WTC11 (cell line): ENCODE measurements around the gene ALS2.

Source experiments
- ARID4B ChIP-seq: sonication (generic); formaldehyde crosslinking; IDR thresholded peaks from 2 replicates; pipeline ENCODE4 v1.8.0; 2023; ENCODE audit warnings: missing genetic modification reagents, mild to moderate bottlenecking, borderline replicate concordance
- CBFB ChIP-seq: sonication (generic); formaldehyde crosslinking; IDR thresholded peaks from 2 replicates; pipeline ENCODE4 v1.8.1; 2022; ENCODE audit warnings: mild to moderate bottlenecking, low read depth, missing genetic modification reagents
- CTCF ChIP-seq: fragments of 200-600 bp; IDR thresholded peaks from 2 replicates; pipeline ENCODE4 v1.8.0; 2022; ENCODE audit warnings: antibody characterized with exemption
- ELF4 ChIP-seq: sonication (generic); formaldehyde crosslinking; IDR thresholded peaks from 2 replicates; pipeline ENCODE4 v1.8.1; 2022; ENCODE audit warnings: low read depth, mild to moderate bottlenecking, moderate library complexity, missing genetic modification reagents
- ETV6 ChIP-seq: sonication (generic); formaldehyde crosslinking; IDR thresholded peaks from 2 replicates; pipeline ENCODE4 v1.8.1; 2022; ENCODE audit warnings: mild to moderate bottlenecking, missing genetic modification reagents
- GRHL2 ChIP-seq: fragments of 250-450 bp; sonication (Bioruptor Pico); IDR thresholded peaks from 2 replicates; pipeline ENCODE4 v1.8.0; 2022; ENCODE audit warnings: mild to moderate bottlenecking, moderate library complexity; ENCODE audit not compliant: insufficient replicate concordance, severe bottlenecking
- HMGA2 ChIP-seq: fragments of 250-450 bp; sonication (Bioruptor Pico); IDR thresholded peaks from 2 replicates; pipeline ENCODE4 v1.4.0; 2021; ENCODE audit warnings: mild to moderate bottlenecking, moderate library complexity
- MAX ChIP-seq: sonication (generic); formaldehyde crosslinking; IDR thresholded peaks from 2 replicates; pipeline ENCODE4 v1.8.0; 2022; ENCODE audit warnings: mild to moderate bottlenecking, missing genetic modification reagents
- RORB ChIP-seq: fragments of 250-450 bp; sonication (Bioruptor Pico); IDR thresholded peaks from 2 replicates; pipeline ENCODE4 v1.9.0; 2021; ENCODE audit warnings: mild to moderate bottlenecking
- SP1 ChIP-seq: sonication (generic); formaldehyde crosslinking; conservative IDR thresholded peaks from 2 replicates; pipeline ENCODE4 v1.8.1; 2022; ENCODE audit warnings: missing genetic modification reagents
- TCF7 ChIP-seq: sonication (generic); formaldehyde crosslinking; IDR thresholded peaks from 2 replicates; pipeline ENCODE4 v1.8.0; 2022; ENCODE audit warnings: mild to moderate bottlenecking, low read depth, missing genetic modification reagents, moderate library complexity
- USF2 ChIP-seq: sonication (generic); formaldehyde crosslinking; IDR thresholded peaks from 2 replicates; pipeline ENCODE4 v1.8.1; 2023; ENCODE audit warnings: mild to moderate bottlenecking, missing genetic modification reagents, moderate library complexity
- ZMAT4 ChIP-seq: fragments of 250-450 bp; sonication (Bioruptor Pico); IDR thresholded peaks from 2 replicates; pipeline ENCODE4 v1.9.0; 2021; ENCODE audit warnings: mild to moderate bottlenecking
- ZNF423 ChIP-seq: fragments of 250-450 bp; sonication (Bioruptor Pico); IDR thresholded peaks from 2 replicates; pipeline ENCODE4 v2.1.2; 2022; ENCODE audit warnings: mild to moderate bottlenecking, moderate library complexity

DNA sequence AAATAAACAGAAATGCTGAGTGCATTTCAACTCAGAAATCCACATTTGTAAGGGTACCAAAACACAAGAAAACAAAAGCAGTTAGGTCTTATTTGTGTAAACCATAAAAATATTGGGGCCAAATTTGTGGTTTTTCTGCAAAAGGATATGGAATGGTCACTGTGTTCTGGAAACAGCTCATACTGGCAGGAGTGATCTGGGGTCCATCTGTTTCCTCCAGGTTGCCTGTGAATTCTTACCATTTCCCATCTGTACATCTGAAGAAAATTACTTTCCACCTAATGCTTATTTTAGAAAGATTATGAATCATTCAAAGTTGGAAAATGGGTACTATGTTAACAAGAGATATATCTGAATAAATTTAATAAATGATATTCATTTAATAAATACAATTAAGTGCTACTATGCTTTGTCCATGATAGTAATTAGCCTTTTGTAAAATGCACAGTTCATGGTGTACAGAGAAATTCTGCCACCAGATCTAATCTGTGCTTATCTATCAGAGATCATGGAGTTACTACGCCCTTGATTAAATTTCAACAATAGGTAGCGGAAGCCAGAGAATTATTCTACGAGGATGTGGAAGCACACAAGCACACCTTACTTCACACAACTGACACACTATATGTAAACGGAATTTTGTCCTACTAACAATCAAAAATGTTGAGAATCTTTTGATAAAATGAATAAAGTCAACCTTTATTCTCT, 10.9 kb downstream of the ALS2 start:
- TF ChIP-seq CTCF (no peak), ZNF423 (CRISPR knock-in tag) (no peak), USF2 (CRISPR knock-in tag) (no peak), ARID4B (CRISPR knock-in tag) (no peak), ETV6 (CRISPR knock-in tag) (no peak), MAX (no peak), TCF7 (no peak), ELF4 (CRISPR knock-in tag) (no peak), SP1 (no peak), CBFB (CRISPR knock-in tag) (no peak), GRHL2 (CRISPR knock-in tag) (no peak), RORB (CRISPR knock-in tag) (no peak), HMGA2 (CRISPR knock-in tag) (no peak), ZMAT4 (CRISPR knock-in tag) (no peak)
